Spinal cord (tissue), 10 donors: ENCODE results near the gene NMBR. TPM values are rescaled to one million over a fixed set of nuclear protein-coding genes. Genes with fewer than 3 reads are reported as not detected.
A peak's percentile ranks its signal among the peaks of the same experiment; 100 is the strongest.
"Not testable (repeated sequence)": the region's sequence is repeated elsewhere in the genome, so short reads cannot be mapped to it uniquely, and the experiment has no call there.

Experiments used
- DNase-seq, 6 donors: peaks; one replicate each; pipeline versions ENCODE4 v3.0.0 to v3.0.0-alpha.2; 2013 to 2015; ENCODE audit warnings: low spot score in 6 of 6, low read depth in 4 of 6
- H3K27ac ChIP-seq: one replicate; pipeline ENCODE4 v1.5.1; 2013; ENCODE audit warnings: low read depth, low read length, control low read depth
- H3K27me3 ChIP-seq: one replicate; pipeline ENCODE4 v1.6.1; 2013; ENCODE audit warnings: low read length; ENCODE audit not compliant: control insufficient read depth, insufficient read depth
- H3K36me3 ChIP-seq: one replicate; pipeline ENCODE4 v1.6.1; 2013; ENCODE audit warnings: low read length; ENCODE audit not compliant: control insufficient read depth, insufficient read depth
- H3K4me1 ChIP-seq: one replicate; pipeline ENCODE4 v1.6.1; 2013; ENCODE audit warnings: low read length; ENCODE audit not compliant: control insufficient read depth, insufficient read depth
- H3K4me3 ChIP-seq: one replicate; pipeline ENCODE4 v1.5.1; 2013; ENCODE audit warnings: low read depth, low read length, control low read depth
- H3K9me3 ChIP-seq: one replicate; pipeline ENCODE4 v1.6.1; 2013; ENCODE audit warnings: low read length; ENCODE audit not compliant: control insufficient read depth, insufficient read depth
- WGBS: methylation state at CpG from one replicate; pipeline ENCODE4 v1.1.5; 2013; ENCODE audit warnings: missing lambda C conversion rate; ENCODE audit not compliant: insufficient coverage; 5-methylcytosine and 5-hydroxymethylcytosine counted together
- polyA plus RNA-seq, 2 donors: library from polyadenylated mRNA; unstranded; fragments of 120-200 nt; gene quantifications; one replicate each; pipeline ENCODE4 v1.2.1, GENCODE V29; 2013; ENCODE audit not compliant: insufficient read length in 2 of 2
- total RNA-seq, 2 donors: library from RNA; depleted of rRNA in 1 of 2; stranded (reverse); fragments of 120-200 nt in 1 of 2; fragments of >200 nt in 1 of 2; gene quantifications; one replicate each; pipeline versions ENCODE4 v1.2.3 to v1.2.4, GENCODE V29; 2013 to 2014
- donor health status: healthy.

NMBR gene
- total and polyA plus RNA-seq, 4 donors = 1.5 to 5.8 (median 4.9) TPM

GRCh38 chr6:142156758-142157068, 9.8 kb upstream of the NMBR start:
- not testable (repeated sequence) for DNase-seq, H3K4me3 ChIP-seq, H3K27ac ChIP-seq, H3K36me3 ChIP-seq, H3K9me3 ChIP-seq, H3K27me3 ChIP-seq, H3K4me1 ChIP-seq
- WGBS = 94% methylated on average over 4 of the region's 4 CpGs

DNA sequence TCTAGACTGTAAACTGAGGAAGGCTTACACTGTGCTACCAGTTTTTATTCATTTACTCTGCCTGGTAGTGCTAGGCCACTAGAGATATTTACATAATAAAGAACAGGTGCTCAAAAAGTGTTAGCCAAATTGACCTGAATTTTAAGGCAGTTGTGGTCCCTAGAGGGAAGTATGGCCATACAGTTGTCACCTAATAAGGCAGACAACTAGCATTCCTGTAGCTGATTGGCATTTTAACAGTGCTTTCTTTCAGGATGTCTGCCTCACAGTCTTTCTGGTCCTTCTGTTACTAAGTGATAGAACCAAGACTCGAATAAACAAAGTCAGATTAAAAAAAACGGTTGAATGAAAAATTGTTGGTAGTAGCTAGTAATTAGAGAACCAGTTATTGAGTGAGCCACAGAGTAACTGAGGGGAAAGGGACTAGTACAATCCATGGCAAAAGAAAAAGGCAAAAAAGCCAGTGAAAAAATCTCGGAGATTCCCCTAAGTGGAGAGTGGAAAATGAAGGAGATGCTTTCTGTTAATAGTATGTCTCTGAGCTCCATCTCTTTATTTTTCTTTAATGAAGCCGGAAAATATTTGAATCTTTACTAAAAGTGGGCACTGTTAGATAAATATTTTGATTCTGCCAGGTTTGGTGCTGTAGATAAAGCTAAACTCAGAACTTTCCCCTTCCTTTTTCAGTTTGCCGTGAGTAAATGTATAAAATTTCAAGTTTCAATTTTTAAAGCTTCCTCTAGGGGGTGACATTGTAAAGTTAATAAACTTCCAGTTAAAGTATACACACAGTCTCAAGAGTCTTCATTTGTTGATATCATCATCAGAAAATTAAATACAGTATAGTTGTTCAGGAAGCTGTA, 9.2 kb upstream of the NMBR start:
- DNase-seq = peak in 2 of 6 donors; percentile 45 to 65
- no peaks in the 10 kb centered on the region for H3K27me3 ChIP-seq
- no peaks in the 10 kb centered on the region for H3K36me3 ChIP-seq
- H3K4me1 ChIP-seq = no peaks in the 10 kb centered on the region
- no peak overlapping the region for H3K27ac ChIP-seq
- no peaks in the 10 kb centered on the region for H3K9me3 ChIP-seq
- H3K4me3 ChIP-seq = no peak overlapping the region
- 75% methylated on average over 2 of the region's 5 CpGs for WGBS

GRCh38 chr6:142155091-142155490, 8.2 kb upstream of the NMBR start:
- H3K4me3 ChIP-seq = no peak overlapping the region
- WGBS = no CpG with 5 or more reads among the region's 3 CpGs

DNA sequence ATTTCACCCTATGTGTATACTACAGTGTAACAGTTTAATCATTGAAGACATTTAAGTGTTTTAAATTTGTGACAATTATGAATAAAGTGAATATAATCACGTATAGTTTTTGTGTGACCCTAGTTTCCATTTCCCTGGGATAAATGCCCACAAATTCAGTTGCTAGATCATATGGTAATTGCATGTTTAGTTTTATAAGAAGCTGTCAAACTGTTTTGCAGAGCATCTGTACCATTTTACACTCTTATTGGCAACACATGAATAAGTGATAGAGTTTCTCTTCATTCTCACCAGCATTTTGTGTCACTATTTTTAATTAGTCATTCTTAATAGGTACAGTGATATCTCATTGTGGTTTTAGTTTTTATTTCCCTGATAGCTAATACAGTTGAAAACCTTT, 7.4 kb upstream of the NMBR start:
- WGBS = no CpG with 5 or more reads among the region's 1 CpG
- no peak overlapping the region for H3K27ac ChIP-seq
- peak in 1 of 6 donors; percentile 65 for DNase-seq
- H3K4me1 ChIP-seq = no peaks in the 10 kb centered on the region
- H3K27me3 ChIP-seq = no peaks in the 10 kb centered on the region
- no peaks in the 10 kb centered on the region for H3K36me3 ChIP-seq
- no peaks in the 10 kb centered on the region for H3K9me3 ChIP-seq
- no peak overlapping the region for H3K4me3 ChIP-seq

More at GRCh38 chr6:142155091-142155490, 8.2 kb upstream of the NMBR start:
- Histone ChIP-seq H3K27ac (no peak overlapping the region), H3K4me1 (no peaks in the 10 kb centered on the region), H3K36me3 (no peaks in the 10 kb centered on the region), H3K9me3 (no peaks in the 10 kb centered on the region), H3K27me3 (no peaks in the 10 kb centered on the region)
- no peak for DNase-seq

DNA sequence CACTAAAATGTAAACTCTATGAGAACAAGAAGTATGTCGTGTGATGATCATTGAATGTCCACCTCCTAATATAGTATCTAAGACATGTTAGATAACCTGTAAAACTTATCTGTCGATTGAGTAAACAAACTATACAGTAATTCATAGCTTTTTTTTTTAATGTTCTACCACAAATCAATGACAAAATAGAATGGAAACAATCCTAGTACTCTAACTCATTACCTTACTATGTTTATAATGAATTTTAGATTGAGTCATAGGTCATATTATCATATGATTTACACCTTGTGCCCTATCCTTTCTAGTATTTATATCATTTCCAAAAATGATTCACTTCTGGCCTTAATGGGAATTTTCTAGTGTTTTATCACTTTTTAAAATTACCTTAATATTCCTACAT, 6.3 kb upstream of the NMBR start:
- Histone ChIP-seq H3K27me3 (no peaks in the 10 kb centered on the region), H3K9me3 (no peaks in the 10 kb centered on the region), H3K27ac (no peak overlapping the region), H3K36me3 (no peaks in the 10 kb centered on the region), H3K4me3 (no peak overlapping the region), H3K4me1 (no peaks in the 10 kb centered on the region)
- no peak for DNase-seq
- no CpG with 5 or more reads among the region's 2 CpGs for WGBS

GRCh38 chr6:142152746-142153145, 5.8 kb upstream of the NMBR start:
- Histone ChIP-seq H3K4me3 (no peak overlapping the region), H3K9me3 (no peaks in the 10 kb centered on the region), H3K27ac (no peak overlapping the region), H3K36me3 (no peaks in the 10 kb centered on the region), H3K27me3 (no peaks in the 10 kb centered on the region), H3K4me1 (no peaks in the 10 kb centered on the region)
- no peak for DNase-seq

GRCh38 chr6:142141531-142141930, 5.4 kb downstream of the NMBR start:
- H3K36me3 ChIP-seq, H3K4me3 ChIP-seq, H3K4me1 ChIP-seq, H3K27me3 ChIP-seq, H3K27ac ChIP-seq, H3K9me3 ChIP-seq, DNase-seq: not testable (repeated sequence)
- no CpG with 5 or more reads among the region's 13 CpGs for WGBS

DNA sequence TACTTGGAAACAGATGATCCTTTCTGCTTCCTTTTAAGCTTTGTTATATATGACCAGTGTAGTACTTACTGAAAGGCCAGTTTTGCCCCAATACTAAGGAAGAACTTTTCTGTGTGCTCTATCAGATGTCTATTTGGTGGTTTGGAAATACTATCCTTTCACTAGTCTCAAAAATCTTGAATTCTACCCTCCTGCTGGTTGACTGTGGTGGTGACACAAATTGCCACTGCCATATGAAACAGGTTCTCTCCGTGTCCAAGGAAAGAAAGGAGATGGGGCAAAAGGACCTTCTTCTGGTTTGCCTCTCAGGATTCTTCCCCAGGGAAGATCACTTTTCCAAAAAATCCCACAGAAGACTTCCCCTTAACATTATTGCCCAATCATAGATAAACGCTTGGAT, 8.0 kb downstream of the NMBR start:
- no peaks in the 10 kb centered on the region for H3K4me1 ChIP-seq
- no peak overlapping the region for H3K4me3 ChIP-seq
- H3K27me3 ChIP-seq = no peaks in the 10 kb centered on the region
- no CpG with 5 or more reads among the region's 2 CpGs for WGBS
- no peaks in the 10 kb centered on the region for H3K36me3 ChIP-seq
- no peak for DNase-seq
- H3K27ac ChIP-seq = no peak overlapping the region
- H3K9me3 ChIP-seq = no peaks in the 10 kb centered on the region

DNA sequence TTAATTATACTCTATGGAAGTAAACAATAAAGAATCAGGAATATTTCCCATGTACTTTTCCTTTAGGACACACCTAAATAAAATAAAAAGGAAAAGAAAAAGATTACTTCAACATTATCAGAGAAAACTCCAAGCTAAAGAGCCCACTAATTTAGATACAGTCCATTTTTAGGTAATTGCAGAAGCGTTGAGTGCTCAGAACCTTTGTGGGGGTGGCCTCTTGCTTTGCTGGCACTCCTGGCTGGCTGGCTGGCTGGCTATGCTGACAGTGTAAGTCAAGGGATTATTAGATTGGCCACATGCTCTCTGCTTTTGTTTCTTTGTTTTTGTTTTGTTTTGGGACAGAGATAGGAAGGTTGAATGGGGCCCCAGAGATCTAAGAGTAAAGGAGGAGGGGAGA, 14.3 kb downstream of the NMBR start, which contains the start of gene GJE1:
TSS of gene GJE1 (plus strand) at position 301 of the 400 bp plus-strand sequence. CDS start 234 bp downstream, outside the sequence.
- H3K27ac ChIP-seq = no peak within 1 kb of the TSS
- no peaks in the 10 kb centered on the region for H3K9me3 ChIP-seq

GRCh38 chr6:142130814-142131213, 16.1 kb downstream of the NMBR start:
- WGBS = no CpG with 5 or more reads among the region's 1 CpG

More for the DNA sequence above, 14.3 kb downstream of the NMBR start, which contains the start of gene GJE1:
- 64% methylated on average over 1 of the region's 1 CpG for WGBS
- H3K4me3 ChIP-seq = no peak within 1 kb of the TSS
- H3K4me1 ChIP-seq = no peaks in the 10 kb centered on the region
- no peaks in the 10 kb centered on the region for H3K36me3 ChIP-seq
- H3K27me3 ChIP-seq = no peaks in the 10 kb centered on the region
- no peak for DNase-seq

More at GRCh38 chr6:142130814-142131213, 16.1 kb downstream of the NMBR start:
- no peaks in the 10 kb centered on the region for H3K4me1 ChIP-seq
- no peaks in the 10 kb centered on the region for H3K9me3 ChIP-seq
- no peak overlapping the region for H3K4me3 ChIP-seq
- no peak overlapping the region for H3K27ac ChIP-seq
- no peaks in the 10 kb centered on the region for H3K27me3 ChIP-seq
- no peak for DNase-seq
- no peaks in the 10 kb centered on the region for H3K36me3 ChIP-seq
